ENCODE measurements around the gene HLF. TPM values are rescaled to one million over a fixed set of nuclear protein-coding genes. Genes with fewer than 3 reads are reported as not detected.

Gene HLF
- total and polyA plus RNA-seq, 9 donors, result 28.0 to 106 (median 40.8) TPM

- H3K27ac ChIP-seq, result peak overlapping the region in 1 of 2 donors; percentile 1
- no peaks in the 10 kb centered on the region for H3K36me3 ChIP-seq
- intact Hi-C loops (cut with DNase I), result loop anchor here in 1 of 4 donors (2.0 kb wide), 1 partner anchor 26 kb away; the partner anchor contains the start of gene HLF
- peak in 1 of 5 donors; percentile 25 for DNase-seq
- 0 to 3% (median 1%) methylated on average over 4 of the region's 4 CpGs for WGBS, 3 donors
- no peaks in the 10 kb centered on the region for H3K9me3 ChIP-seq
- peaks cover 3% of the 10 kb centered on the region for H3K4me1 ChIP-seq (ENCODE audit: insufficient read depth)
- peak overlapping the region; percentile 41 for H3K4me3 ChIP-seq
- no peaks in the 10 kb centered on the region for H3K27me3 ChIP-seq
- TF ChIP-seq CTCF (IDR thresholded peaks at IDR 0.05) (no peak), EP300 (IDR thresholded peaks at IDR 0.05) (no peak), POLR2A (IDR thresholded peaks at IDR 0.05) (no peak)
Observed at GRCh38 chr17:55238931-55239297, 25.8 kb upstream of the HLF start.

DNA sequence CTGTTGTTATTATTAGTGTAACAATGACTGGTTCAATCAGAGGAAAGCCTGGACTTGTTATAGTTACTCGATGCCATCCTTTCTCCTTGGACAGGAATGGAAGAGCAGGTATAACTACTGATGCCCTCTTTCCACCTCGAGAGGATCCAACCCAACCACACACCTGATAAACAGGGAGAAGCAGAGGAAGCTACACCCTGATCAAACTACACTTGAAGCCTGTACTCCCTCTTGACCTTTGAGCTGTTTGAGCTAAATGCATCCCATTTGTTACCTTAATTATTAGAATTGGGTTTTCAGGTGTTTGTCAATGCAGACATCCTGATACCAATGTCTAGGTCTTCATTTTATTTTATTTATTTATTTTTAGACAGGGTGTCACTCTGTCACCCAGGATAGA, 23.7 kb upstream of the HLF start:
- Histone ChIP-seq H3K27ac (no peak overlapping the region), H3K4me1 (ENCODE audit: insufficient read depth) (peaks cover 3% of the 10 kb centered on the region), H3K27me3 (no peaks in the 10 kb centered on the region), H3K9me3 (no peaks in the 10 kb centered on the region), H3K4me3 (no peak overlapping the region), H3K36me3 (no peaks in the 10 kb centered on the region)
- no peak for DNase-seq
- TF ChIP-seq EP300 (IDR thresholded peaks at IDR 0.05) (no peak), POLR2A (IDR thresholded peaks at IDR 0.05) (no peak), CTCF (IDR thresholded peaks at IDR 0.05) (no peak)
- intact Hi-C loops (cut with DNase I), result no loop called here
- 84 to 98% (median 88%) methylated on average over 2 of the region's 2 CpGs for WGBS, 3 donors

DNA sequence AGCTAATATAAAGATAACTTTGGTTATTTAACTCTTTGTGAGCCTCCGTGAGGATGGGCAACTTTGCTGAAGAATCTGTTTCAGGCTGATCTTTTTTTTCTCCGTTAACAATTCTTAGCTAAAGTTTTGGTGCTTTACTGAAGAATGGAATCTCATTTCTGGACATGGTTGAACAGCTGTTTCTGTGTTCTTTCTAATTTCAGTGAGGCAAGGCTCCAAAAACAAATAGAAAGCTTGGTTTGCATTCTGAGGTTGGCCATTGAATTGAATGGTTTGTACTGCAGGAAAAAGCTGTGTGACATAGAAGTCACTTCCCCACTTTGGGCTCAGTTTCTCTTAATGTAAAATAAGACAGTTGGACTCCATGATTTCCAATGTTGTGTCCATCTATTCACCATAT, 22.3 kb upstream of the HLF start:
- intact Hi-C loops (cut with DNase I), result no loop called here
- no peaks in the 10 kb centered on the region for H3K9me3 ChIP-seq
- H3K4me3 ChIP-seq, result no peak overlapping the region
- no peaks in the 10 kb centered on the region for H3K36me3 ChIP-seq
- H3K27ac ChIP-seq, result no peak overlapping the region
- H3K27me3 ChIP-seq, result no peaks in the 10 kb centered on the region
- 59 to 78% (median 66%) methylated on average over 2 of the region's 2 CpGs for WGBS, 3 donors
- DNase-seq, result no peak
- TF ChIP-seq CTCF (IDR thresholded peaks at IDR 0.05) (no peak), EP300 (IDR thresholded peaks at IDR 0.05) (no peak), POLR2A (IDR thresholded peaks at IDR 0.05) (no peak)
- H3K4me1 ChIP-seq (ENCODE audit: insufficient read depth), result no peaks in the 10 kb centered on the region

- Histone ChIP-seq H3K4me1 (ENCODE audit: insufficient read depth) (no peaks in the 10 kb centered on the region), H3K27me3 (no peaks in the 10 kb centered on the region), H3K27ac (no peak overlapping the region), H3K9me3 (no peaks in the 10 kb centered on the region), H3K4me3 (no peak overlapping the region), H3K36me3 (no peaks in the 10 kb centered on the region)
- TF ChIP-seq POLR2A (IDR thresholded peaks at IDR 0.05) (no peak), EP300 (IDR thresholded peaks at IDR 0.05) (no peak), CTCF (IDR thresholded peaks at IDR 0.05) (no peak)
- DNase-seq, result no peak
- WGBS, 3 donors, result 36 to 47% (median 46%) methylated on average over 3 of the region's 3 CpGs
- intact Hi-C loops (cut with DNase I), result no loop called here
Observed at GRCh38 chr17:55245986-55246385, 18.8 kb upstream of the HLF start.

All from ovary (tissue), 9 donors.